Measurements from ENCODE around the gene PARD3B. TPM values are rescaled to one million over a fixed set of nuclear protein-coding genes. Genes with fewer than 3 reads are reported as not detected.

PARD3B gene
- total and polyA plus RNA-seq, 2 of the 4 experiments (the other 2 are of a cell fraction) = 3.3 to 15.6 TPM

- BruUV-seq (replicated peaks) = no TSS peak
- no CpG with 5 or more reads among the region's 3 CpGs for WGBS, 2 experiments (ENCODE audit: extremely low coverage in 2 of 2, insufficient read length in 1 of 2)
Measured at GRCh38 chr2:205427112-205427511, 881.8 kb downstream of the PARD3B start.

More at GRCh38 chr2:205427112-205427511, 881.8 kb downstream of the PARD3B start:
- H3K27me3 ChIP-seq (ENCODE audit: control insufficient read depth, insufficient read depth, low read length) = no peaks in the 10 kb centered on the region
- H3K4ac ChIP-seq (ENCODE audit: low read depth, low read length) = no peak overlapping the region
- no peak overlapping the region for H4K91ac ChIP-seq (ENCODE audit: insufficient read depth, low read depth, low read length)
- no peak overlapping the region for H2AK5ac ChIP-seq (ENCODE audit: low read depth, low read length)
- H3K4me1 ChIP-seq (ENCODE audit: control insufficient read depth, insufficient read depth, low read length) = peaks cover 3% of the 10 kb centered on the region
- H2BK120ac ChIP-seq (ENCODE audit: low read depth, low read length) = no peak overlapping the region
- H3K79me1 ChIP-seq (ENCODE audit: low read depth in 1 of 2, low read length in 2 of 2) = no peaks in the 10 kb centered on the region
- H3K27ac ChIP-seq (ENCODE audit: insufficient read depth, low read length) = no peak overlapping the region
- H3K9me3 ChIP-seq (ENCODE audit: control insufficient read depth, insufficient read depth, low read length) = no peaks in the 10 kb centered on the region
- ChIA-PET POLR2A (ENCODE audit: unreplicated experiment) (no interaction called here), CTCF (no interaction called here)
- no peak overlapping the region for H4K8ac ChIP-seq (ENCODE audit: low read depth in 2 of 2, low read length in 2 of 2)
- in situ Hi-C loops (cut with MboI; ENCODE audit: low sequenced_read_pairs) (no loop called here), intact Hi-C loops (cut with micrococcal nuclease) (no loop called here), dilution Hi-C loops (cut with HindIII; ENCODE audit: low sequenced_read_pairs, unreplicated experiment) (no loop called here)
- DNase-seq (peak; percentile 85), ATAC-seq (ENCODE audit: low read depth) (peak; percentile 59)
- no peak overlapping the region for H3K9ac ChIP-seq (ENCODE audit: low read depth, low read length)
- peak overlapping the region; percentile 67; the same call in 1 of the 2 replicates for H3K4me2 ChIP-seq (ENCODE audit: low read depth, low read length)
- H2AFZ ChIP-seq (replicated peaks; ENCODE audit: low read length, poor library complexity) = no peak overlapping the region
- no peak overlapping the region for H3K56ac ChIP-seq (ENCODE audit: extremely low read depth, insufficient read depth, low read length)
- H4K5ac ChIP-seq (ENCODE audit: low read depth, low read length) = no peak overlapping the region
- no peak overlapping the region for H3K18ac ChIP-seq (ENCODE audit: low read depth, low read length)
- no peak overlapping the region for H3K23ac ChIP-seq (ENCODE audit: low read depth, low read length)
- H2BK5ac ChIP-seq (ENCODE audit: low read depth, low read length, poor library complexity, severe bottlenecking) = peak overlapping the region; percentile 5
- no peak overlapping the region for H3K14ac ChIP-seq (replicated peaks; ENCODE audit: low read depth, low read length)
- H3K9me1 ChIP-seq (ENCODE audit: insufficient read depth, low read length) = 0 out of 2 replicates have a peak, but pooled peaks cover under 1% of the 10 kb centered on the region
- no peak overlapping the region for H2AK9ac ChIP-seq (replicated peaks; ENCODE audit: low read depth, low read length, poor library complexity)
- no peak overlapping the region for H2BK20ac ChIP-seq (ENCODE audit: low read depth, low read length)
- TF ChIP-seq CHD1 (IDR thresholded peaks at IDR 0.05; ENCODE audit: low read depth, low read length) (no peak), CEBPB (IDR thresholded peaks at IDR 0.05; ENCODE audit: low read depth, low read length) (peak; percentile 62), CTCF (conservative IDR thresholded peaks at IDR 0.05; ENCODE audit: low read depth, low read length) (no peak), USF2 (IDR thresholded peaks at IDR 0.05; ENCODE audit: low read depth, low read length) (no peak)
- no peak overlapping the region for H3K4me3 ChIP-seq (ENCODE audit: insufficient read depth, low read depth, low read length)
- H2BK15ac ChIP-seq (ENCODE audit: low read depth, low read length) = no peak overlapping the region
- no peaks in the 10 kb centered on the region for H3K36me3 ChIP-seq (ENCODE audit: control insufficient read depth, insufficient read depth, low read length)
- no peaks in the 10 kb centered on the region for H4K20me1 ChIP-seq (ENCODE audit: insufficient read depth, low read length)
